PC-9 (cell line): ENCODE data around the gene UVRAG.

Experiments
- EZH2 ChIP-seq: fragments of 200-600 bp; sonication (generic); IDR thresholded peaks from 2 replicates; pipeline ENCODE4 v1.8.0; 2017; ENCODE audit warnings: antibody characterized with exemption, low read depth
- TF ChIP-seq, protein P1 (sequence below): fragments of 200-600 bp; sonication (generic); conservative IDR thresholded peaks from 2 replicates; pipeline ENCODE4 v1.6.1; 2017; ENCODE audit warnings: mixed run types, antibody characterized with exemption, mild to moderate bottlenecking, moderate library complexity

DNA sequence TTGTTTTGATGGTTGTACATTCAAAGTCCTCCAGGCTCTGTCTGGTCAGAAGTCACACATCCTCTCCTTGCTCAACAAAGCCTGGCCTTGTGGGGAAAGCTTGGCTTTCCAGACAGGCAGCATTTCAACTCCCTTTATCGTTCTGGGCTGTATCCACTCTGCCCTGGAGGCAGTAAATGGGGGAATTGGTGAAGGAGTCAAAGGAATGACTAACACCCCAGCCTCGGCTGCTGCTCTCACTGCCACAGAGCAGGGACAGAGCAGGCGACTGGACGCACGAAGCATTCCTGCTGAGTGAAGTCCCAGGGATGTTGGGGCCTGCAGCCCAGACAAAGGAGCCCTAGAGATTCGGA is 338.5 kb downstream of the UVRAG start:
- TF ChIP-seq, protein P1, sequence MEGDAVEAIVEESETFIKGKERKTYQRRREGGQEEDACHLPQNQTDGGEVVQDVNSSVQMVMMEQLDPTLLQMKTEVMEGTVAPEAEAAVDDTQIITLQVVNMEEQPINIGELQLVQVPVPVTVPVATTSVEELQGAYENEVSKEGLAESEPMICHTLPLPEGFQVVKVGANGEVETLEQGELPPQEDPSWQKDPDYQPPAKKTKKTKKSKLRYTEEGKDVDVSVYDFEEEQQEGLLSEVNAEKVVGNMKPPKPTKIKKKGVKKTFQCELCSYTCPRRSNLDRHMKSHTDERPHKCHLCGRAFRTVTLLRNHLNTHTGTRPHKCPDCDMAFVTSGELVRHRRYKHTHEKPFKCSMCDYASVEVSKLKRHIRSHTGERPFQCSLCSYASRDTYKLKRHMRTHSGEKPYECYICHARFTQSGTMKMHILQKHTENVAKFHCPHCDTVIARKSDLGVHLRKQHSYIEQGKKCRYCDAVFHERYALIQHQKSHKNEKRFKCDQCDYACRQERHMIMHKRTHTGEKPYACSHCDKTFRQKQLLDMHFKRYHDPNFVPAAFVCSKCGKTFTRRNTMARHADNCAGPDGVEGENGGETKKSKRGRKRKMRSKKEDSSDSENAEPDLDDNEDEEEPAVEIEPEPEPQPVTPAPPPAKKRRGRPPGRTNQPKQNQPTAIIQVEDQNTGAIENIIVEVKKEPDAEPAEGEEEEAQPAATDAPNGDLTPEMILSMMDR: no peak
- TF ChIP-seq EZH2: no peak
